K562 (cell line): ENCODE measurements around the gene WASL.

Experiments
- MXI1 ChIP-seq: IDR thresholded peaks from 2 replicates; pipeline ENCODE4 v1.6.1; 2011; ENCODE audit warnings: low read depth, mild to moderate bottlenecking, improper control_type of control experiment, low read length
- OTX1 ChIP-seq: fragments of 450-650 bp; formaldehyde crosslinking; IDR thresholded peaks from 2 replicates; pipeline ENCODE4 v1.4.0; 2022; ENCODE audit warnings: mild to moderate bottlenecking
- PTBP1 ChIP-seq: fragments of 200-400 bp; formaldehyde crosslinking; IDR thresholded peaks from 2 replicates; pipeline ENCODE4 v1.6.1; 2017; ENCODE audit warnings: low read depth, low read length
- SMAD1 ChIP-seq: fragments of 150-350 bp; IDR thresholded peaks from 2 replicates; pipeline ENCODE4 v1.6.1; 2014; ENCODE audit warnings: low read length, low read depth; ENCODE audit not compliant: partially characterized antibody
- SRF ChIP-seq, 2 experiments: fragments of 250-450, 450-650 bp in 1 of 2; sonication (Bioruptor Pico) in 1 of 2; sonication (generic) in 1 of 2; formaldehyde crosslinking; IDR thresholded peaks; 2 replicates each; pipeline versions ENCODE4 v1.5.0 to v1.5.1; 2020 to 2022; ENCODE audit warnings: mild to moderate bottlenecking in 1 of 2, missing genetic modification reagents in 1 of 2
- TOE1 ChIP-seq, 2 experiments: fragments of 450-650 bp in 1 of 2; sonication (generic) in 1 of 2; formaldehyde crosslinking in 1 of 2; IDR thresholded peaks; 2 replicates each; pipeline versions ENCODE4 v1.7.1 to v1.8.0; 2016 to 2022; ENCODE audit warnings: borderline replicate concordance in 2 of 2, mild to moderate bottlenecking in 2 of 2, antibody characterized with exemption in 1 of 2, inconsistent platforms in 1 of 2, low read depth in 1 of 2, missing genetic modification reagents in 1 of 2, moderate library complexity in 1 of 2
- ZFP30 ChIP-seq: fragments of 250-450 bp; sonication (Bioruptor Pico); IDR thresholded peaks from 2 replicates; pipeline ENCODE4 v1.8.0; 2022; ENCODE audit warnings: moderate library complexity, mild to moderate bottlenecking, inconsistent platforms, borderline replicate concordance
- ZNF24 ChIP-seq: fragments of 450-650 bp; IDR thresholded peaks from 2 replicates; pipeline ENCODE4 v1.6.1; 2016
- TF ChIP-seq, protein P1 (sequence below): sonication (generic); formaldehyde crosslinking; IDR thresholded peaks from 2 replicates; pipeline ENCODE4 v1.8.1; 2022; ENCODE audit warnings: missing genetic modification reagents

DNA sequence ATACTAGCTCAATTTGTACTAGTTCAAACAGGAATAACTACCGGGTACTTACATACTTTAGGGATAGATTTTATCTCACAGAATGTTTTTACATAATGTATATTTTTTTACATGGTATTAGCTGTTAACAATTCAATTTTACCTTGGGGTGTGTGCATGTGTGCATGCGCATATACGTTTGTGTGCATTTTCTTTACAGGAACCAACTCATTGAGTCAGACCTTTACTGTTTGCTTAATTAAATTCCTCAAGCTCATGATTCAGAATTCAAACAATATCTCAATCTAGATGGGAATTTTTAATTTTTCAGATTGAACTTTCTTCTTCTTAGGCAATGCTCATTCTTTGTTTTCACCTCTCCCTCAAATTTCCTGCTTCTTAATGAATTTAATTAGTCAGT, 24.7 kb upstream of the WASL start:
- no peak for TF ChIP-seq PTBP1
- no peak for TF ChIP-seq ZFP30 (CRISPR knock-in tag)
- no peak for TF ChIP-seq SMAD1
- TF ChIP-seq OTX1 = no peak
- TF ChIP-seq MXI1 = no peak
- no peak for TF ChIP-seq ZNF24
- no peak for TF ChIP-seq TOE1 (IDR thresholded peaks at IDR 0.05; ENCODE audit: borderline replicate concordance)
- no peak for TF ChIP-seq TOE1 (CRISPR knock-in tag; IDR thresholded peaks at IDR 0.05; ENCODE audit: borderline replicate concordance, low read depth)
- TF ChIP-seq SRF (CRISPR knock-in tag; IDR thresholded peaks at IDR 0.05) = no peak
- TF ChIP-seq, protein P1, sequence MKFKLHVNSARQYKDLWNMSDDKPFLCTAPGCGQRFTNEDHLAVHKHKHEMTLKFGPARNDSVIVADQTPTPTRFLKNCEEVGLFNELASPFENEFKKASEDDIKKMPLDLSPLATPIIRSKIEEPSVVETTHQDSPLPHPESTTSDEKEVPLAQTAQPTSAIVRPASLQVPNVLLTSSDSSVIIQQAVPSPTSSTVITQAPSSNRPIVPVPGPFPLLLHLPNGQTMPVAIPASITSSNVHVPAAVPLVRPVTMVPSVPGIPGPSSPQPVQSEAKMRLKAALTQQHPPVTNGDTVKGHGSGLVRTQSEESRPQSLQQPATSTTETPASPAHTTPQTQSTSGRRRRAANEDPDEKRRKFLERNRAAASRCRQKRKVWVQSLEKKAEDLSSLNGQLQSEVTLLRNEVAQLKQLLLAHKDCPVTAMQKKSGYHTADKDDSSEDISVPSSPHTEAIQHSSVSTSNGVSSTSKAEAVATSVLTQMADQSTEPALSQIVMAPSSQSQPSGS (CRISPR knock-in tag) = no peak
